IPS-NIHi7 (cell line): ENCODE results near the gene RRN3.
"Not testable (repeated sequence)": the region's sequence is repeated elsewhere in the genome, so short reads cannot be mapped to it uniquely, and the experiment has no call there.

Experiments used
- DNase-seq: peaks from one replicate; pipeline ENCODE4 v3.0.0; 2012; ENCODE audit warnings: mixed read lengths; ENCODE audit errors: extremely low spot score

Gene RRN3

GRCh38 chr16:15099366-15099909, 5.4 kb upstream of the RRN3 start:
- DNase-seq = not testable (repeated sequence)

DNA sequence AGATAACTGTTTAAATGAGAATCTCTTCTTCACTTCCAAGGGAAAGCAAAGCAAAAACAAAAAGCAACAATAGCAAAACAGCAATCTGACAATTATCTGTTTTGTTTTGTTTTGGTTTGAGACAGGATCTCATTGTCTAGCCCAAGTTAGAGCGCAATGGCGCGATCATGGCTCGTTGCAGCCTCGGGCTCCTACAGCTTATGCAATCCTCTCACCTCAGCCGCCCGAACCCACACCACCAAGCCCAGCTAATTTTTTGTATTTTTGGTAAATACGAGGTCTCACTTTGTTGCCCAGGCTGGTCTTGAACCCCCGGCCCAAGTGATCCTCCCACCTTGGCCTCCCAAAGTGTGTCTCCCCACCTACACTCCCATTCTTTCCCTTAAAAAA, 2.5 kb upstream of the RRN3 start:
- DNase-seq = not testable (repeated sequence)

DNA sequence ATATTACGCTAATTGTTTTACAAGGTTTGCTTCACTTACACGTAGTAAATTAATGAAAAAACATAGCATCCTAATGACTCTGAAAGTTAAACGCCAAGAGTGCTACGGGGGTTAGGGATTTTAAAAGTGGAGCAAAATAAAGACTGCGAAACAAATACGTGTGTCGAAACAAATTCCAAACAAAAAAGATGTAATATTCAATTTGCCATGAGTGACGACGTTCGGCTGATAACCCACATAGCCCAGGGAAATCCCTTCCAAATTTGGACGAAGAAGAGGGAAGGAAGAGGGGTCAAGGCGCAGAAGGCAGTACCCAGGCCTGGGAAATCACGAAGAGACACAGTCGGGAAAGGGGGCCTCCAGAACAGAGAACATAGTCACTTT, 509 bp downstream of the RRN3 start:
- not testable (repeated sequence) for DNase-seq

DNA sequence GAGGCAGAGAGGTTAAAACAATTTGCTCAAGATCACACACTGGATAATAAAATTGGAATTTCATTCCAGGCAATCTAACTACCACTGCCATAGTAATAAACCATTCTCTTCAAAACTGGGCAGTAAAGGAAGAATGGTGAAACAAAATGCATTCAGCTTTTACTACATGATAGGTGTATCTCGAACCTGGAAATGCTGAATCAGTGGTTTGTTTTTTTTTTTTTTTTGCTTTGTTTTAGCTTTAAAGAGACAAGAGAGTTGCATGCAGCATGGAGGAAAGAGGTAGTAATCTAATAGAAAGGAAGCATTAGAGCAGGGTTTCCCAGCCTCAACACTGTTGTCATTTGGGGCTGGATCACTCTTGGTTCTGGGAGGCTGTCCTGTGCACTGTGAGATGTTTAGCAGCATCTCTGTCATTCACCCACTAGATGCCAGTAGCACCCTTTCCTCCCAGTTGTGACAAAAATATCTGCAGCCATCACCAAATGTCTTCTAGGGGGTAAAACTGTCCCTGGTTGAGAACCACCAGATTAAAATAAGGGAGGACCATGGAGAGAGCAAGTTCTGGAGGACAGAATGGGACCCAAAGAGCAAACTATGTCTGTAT, 3.3 kb downstream of the RRN3 start:
- not testable (repeated sequence) for DNase-seq

DNA sequence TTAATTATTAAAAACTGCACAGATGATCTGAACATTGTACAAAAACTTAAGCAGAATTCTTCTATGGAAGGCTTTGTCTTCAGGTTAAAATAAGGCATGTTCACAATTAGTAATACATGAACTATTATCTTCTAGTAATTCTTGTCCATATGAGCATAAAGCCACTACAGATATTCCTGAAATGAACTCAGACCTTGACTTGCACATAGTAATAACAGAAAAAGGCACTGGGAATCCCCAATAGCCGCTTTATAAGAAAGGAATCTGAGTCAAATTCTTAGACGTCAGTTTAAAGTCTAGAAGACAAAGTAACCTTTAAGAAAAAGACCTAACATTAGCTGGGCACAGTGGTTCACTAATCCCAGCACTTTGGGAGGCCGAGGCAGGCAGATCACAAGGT, 11.3 kb downstream of the RRN3 start:
- not testable (repeated sequence) for DNase-seq

- not testable (repeated sequence) for DNase-seq
Measured at GRCh38 chr16:15080883-15081282, 13.2 kb downstream of the RRN3 start.

DNA sequence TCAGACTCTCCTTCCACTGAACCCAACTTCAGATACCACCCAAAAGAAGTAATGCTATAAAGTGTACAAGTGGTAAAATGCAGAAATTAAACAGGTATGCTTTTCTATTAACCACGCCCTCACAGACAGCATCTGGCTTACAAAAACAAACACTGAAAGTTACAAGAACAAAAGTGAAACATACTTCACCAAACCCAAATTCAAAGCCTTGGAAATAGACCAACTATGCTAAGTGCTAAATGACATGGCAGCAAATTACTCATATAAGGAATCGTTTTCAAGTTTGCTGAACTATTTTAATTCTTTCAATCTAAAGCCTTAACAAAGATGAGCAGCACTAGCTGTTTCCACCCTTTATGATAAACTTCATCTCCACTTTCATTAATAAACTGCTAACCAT, 17.9 kb downstream of the RRN3 start:
- not testable (repeated sequence) for DNase-seq

- DNase-seq = no peak
Measured at GRCh38 chr16:15073101-15073500, 21.0 kb downstream of the RRN3 start.

- not testable (repeated sequence) for DNase-seq
Measured at GRCh38 chr16:15071916-15072769, 21.9 kb downstream of the RRN3 start.

DNA sequence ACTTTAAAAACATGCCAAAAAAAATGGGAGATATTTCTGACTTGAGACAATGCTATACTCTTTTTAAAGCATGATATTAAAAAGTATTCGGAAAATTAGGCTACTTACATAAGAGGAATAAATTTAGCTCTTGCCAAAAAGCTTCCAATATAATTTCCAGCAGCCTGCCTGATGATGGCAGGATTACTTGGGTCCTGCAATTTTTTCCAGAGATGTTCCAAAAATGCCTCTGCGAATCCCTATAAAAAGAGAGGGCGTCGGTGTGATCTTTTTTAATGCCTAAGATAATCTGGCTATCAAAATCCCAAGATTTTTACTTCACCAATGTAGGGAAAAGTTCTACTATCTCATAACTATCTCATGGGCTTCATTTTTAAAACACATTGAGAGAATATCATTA, 23.1 kb downstream of the RRN3 start:
- not testable (repeated sequence) for DNase-seq

DNA sequence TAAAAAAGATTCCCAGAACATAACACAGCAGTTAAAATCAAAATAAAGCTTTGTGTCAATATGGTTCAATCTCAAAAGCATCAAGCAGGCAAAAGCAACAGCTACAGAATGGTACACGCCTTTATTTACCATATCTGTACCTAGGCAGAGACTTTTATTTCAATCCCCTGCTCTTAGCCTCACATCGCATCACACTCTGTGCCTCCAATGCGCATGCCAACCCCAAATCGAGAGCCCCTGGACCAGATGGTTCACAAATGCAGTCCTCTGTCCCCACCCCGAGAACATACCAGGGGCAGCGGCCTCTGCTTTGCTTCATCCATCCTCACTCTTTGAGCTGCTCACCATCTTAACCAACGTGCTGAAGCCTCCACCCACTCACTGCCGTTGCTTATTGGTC, 27.4 kb downstream of the RRN3 start:
- not testable (repeated sequence) for DNase-seq

DNA sequence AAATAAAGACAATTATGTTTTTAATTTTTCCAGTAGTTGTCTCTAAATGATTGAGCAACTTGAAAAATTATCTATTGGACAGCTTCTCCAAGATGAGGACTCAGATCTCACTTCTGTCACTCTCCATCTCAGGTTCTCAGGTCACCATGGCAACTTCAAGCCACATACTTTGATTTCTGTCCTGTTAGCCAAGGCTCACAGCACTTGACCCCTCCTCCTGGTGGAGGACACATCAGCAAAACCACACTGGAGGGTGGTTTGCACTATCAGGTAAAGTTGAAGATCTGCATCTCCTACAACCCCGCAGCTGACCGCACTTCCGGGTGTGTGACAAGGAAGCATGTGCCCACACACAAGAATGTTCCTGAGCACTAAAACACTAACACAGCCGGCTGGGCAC, 28.1 kb downstream of the RRN3 start:
- DNase-seq = not testable (repeated sequence)

GRCh38 chr16:15062085-15062810, 31.8 kb downstream of the RRN3 start:
- not testable (repeated sequence) for DNase-seq

DNA sequence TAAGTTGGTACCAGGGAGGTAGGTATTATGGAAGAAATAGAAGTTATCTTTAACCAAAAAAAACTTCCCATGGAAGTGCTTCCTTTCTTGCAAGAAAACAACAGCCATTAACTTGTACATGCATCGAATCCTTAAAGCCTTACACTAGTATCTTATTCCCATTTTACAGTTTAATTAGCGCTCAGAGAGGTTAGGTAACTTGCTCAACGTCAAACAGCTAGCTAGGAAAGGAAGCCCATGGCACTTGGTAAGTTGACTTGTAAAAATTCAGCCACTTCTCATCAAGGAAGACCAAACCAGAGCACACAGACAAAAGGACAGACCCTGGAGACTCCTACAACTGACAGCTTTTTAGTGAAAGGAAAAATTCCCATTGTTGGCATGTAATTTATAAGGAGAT, 34.7 kb downstream of the RRN3 start:
- DNase-seq = no peak

DNA sequence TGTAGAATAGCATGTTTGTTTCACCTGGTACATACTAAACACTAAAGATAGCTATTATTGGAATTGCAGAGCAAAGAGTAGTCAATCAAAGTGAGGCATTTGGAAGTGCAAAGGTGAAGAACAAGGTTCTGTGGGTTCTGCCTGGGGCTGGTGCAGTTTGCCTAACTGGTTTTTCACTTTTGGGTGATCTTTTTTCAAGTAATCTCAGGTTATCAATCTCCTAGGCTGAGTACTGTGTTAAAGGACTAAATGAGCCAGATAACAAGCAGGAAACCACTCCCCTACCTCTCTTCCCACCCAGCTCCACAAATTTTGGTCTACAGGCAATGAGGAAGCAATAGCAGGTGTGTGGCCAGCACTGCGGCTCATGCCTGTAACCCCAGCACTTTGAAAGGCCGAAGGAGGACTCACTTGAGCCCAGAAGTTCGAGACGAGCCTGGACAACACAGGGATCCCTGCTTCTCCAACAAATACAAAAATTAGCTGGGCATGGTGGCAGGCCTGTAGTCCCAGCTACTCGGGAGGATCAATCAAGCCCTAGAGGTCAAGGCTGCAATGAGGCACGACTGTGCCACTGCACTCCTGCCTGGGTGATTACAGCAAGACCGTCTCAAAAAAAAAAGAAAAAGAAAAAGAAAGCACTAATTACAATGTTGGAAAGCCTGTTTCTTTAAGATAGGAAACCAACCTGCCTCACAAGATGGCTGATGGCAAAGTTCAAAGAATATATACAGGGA, 36.2 kb downstream of the RRN3 start:
- no peak for DNase-seq

GRCh38 chr16:15055141-15056053, 38.7 kb downstream of the RRN3 start:
- DNase-seq = no peak

DNA sequence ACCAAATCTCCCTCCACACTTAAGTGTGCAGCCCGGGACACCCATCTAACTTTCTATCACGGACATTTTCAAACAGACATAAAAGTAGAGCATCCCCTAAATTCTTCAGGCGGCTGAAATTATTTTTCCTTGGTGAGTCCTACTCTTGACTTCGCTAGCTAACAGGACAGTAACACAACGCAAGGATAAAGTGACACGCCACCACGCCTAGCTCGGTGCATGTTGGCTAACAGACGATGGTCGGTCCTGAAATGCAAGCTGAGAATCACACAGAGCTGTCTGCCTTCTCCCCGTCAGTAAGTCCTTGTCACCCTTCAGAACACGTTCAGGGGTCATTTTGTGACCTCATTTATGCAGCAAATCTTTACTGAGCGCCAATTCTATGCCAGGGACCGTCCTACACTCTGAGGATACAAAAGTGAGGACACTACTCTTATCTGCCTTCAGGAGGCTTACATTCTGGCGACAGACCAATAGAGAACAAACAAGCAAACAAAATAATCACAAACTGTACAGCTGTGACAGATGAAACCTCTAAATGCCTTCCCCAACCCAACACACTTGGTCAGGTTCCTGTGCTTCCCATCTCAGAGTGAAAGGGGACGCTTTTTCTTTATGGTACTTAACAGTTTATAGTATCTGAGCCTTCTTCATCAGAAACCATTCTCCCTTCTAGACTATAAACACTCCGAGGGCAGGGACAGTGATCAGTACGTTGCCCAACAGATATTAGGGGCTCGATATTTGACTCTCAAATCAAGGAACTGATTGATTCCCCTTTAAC, 39.5 kb downstream of the RRN3 start:
- no peak for DNase-seq

GRCh38 chr16:15053904-15054303, 40.2 kb downstream of the RRN3 start:
- DNase-seq = no peak

GRCh38 chr16:15052747-15053476, 41.2 kb downstream of the RRN3 start:
- no peak for DNase-seq
